ENCODE measurements around the gene SERPINA5.

Gene SERPINA5

DNA sequence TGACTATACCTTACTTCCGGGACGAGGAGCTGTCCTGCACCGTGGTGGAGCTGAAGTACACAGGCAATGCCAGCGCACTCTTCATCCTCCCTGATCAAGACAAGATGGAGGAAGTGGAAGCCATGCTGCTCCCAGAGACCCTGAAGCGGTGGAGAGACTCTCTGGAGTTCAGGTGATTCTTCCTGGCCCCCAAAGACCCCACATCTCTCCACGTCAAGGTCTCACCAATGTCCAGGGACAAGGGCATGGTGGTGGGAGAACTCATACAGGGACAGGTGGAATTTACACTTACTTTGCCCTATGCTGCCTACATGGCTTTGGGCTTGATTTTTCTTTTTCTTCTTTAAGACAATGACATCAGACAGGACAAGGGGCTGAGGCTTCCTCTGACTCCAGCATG lies 38.1 kb downstream of the SERPINA5 start:
- H3K4me3 ChIP-seq (ENCODE audit: low read length): no peak overlapping the region
- H3K4me1 ChIP-seq (ENCODE audit: insufficient read depth, low read length): no peaks in the 10 kb centered on the region
- H3K27ac ChIP-seq (ENCODE audit: low read depth, low read length): no peak overlapping the region
- H3K36me3 ChIP-seq (ENCODE audit: insufficient read depth, low read length): no peaks in the 10 kb centered on the region
- H3K27me3 ChIP-seq (ENCODE audit: insufficient read depth, low read length): no peaks in the 10 kb centered on the region
- no peak overlapping the region for H3K9ac ChIP-seq (ENCODE audit: low read depth, low read length)
- H3K9me3 ChIP-seq (ENCODE audit: insufficient read depth, low read depth, low read length): peaks cover 34% of the 10 kb centered on the region
- 92% methylated on average over 6 of the region's 6 CpGs for WGBS

- no peak overlapping the region for H3K9ac ChIP-seq (ENCODE audit: low read depth, low read length)
- H3K4me3 ChIP-seq (ENCODE audit: low read length): no peak overlapping the region
- H3K27ac ChIP-seq (ENCODE audit: low read depth, low read length): no peak overlapping the region
- H3K27me3 ChIP-seq (ENCODE audit: insufficient read depth, low read length): no peaks in the 10 kb centered on the region
- peaks cover 34% of the 10 kb centered on the region for H3K9me3 ChIP-seq (ENCODE audit: insufficient read depth, low read depth, low read length)
- no peaks in the 10 kb centered on the region for H3K36me3 ChIP-seq (ENCODE audit: insufficient read depth, low read length)
- no peaks in the 10 kb centered on the region for H3K4me1 ChIP-seq (ENCODE audit: insufficient read depth, low read length)
- 82% methylated on average over 5 of the region's 6 CpGs for WGBS
These were observed 39.4 kb downstream of the SERPINA5 start for GRCh38 chr14:94620597-94620996.

DNA sequence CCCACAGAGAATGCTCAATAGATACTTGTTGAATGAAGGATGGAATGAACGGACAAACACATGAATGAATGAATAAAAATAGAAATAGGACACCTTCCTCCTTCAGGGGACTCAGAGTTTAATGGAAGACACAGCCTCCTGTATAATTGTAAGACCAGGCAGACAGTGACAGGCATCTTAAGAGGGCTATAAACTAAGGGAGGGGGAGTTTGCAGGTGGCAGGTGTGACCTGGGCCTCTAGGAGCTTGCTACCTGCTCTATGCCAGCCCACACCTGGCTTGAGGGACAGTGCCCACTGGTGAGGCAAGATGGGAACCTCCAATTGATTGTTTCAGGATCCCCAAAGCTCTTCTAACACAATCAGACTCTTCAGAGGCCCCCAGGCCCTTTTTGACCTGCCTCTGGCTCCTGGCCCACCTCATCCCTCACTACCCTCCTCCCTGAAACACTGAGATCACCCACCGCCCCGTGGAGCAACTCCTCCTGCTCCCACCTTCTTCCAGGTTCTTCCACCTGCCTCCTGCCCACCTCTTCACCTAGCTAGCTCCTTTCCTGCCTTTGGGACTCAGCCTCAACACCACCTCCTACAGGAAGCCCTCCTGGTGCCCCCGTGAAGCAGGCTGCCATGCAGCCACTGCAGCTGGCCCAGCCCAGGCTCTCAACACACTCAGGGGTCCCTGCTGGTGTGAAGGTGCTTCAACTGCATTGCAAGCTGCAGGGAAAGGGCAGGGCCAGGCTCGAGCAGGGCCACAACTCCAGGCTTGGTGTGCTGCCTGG lies 40.3 kb downstream of the SERPINA5 start:
- Histone ChIP-seq H3K9ac (ENCODE audit: low read depth, low read length) (no peak overlapping the region), H3K36me3 (ENCODE audit: insufficient read depth, low read length) (no peaks in the 10 kb centered on the region), H3K27ac (ENCODE audit: low read depth, low read length) (no peak overlapping the region), H3K4me1 (ENCODE audit: insufficient read depth, low read length) (no peaks in the 10 kb centered on the region), H3K27me3 (ENCODE audit: insufficient read depth, low read length) (no peaks in the 10 kb centered on the region), H3K4me3 (ENCODE audit: low read length) (no peak overlapping the region), H3K9me3 (ENCODE audit: insufficient read depth, low read depth, low read length) (peaks cover 34% of the 10 kb centered on the region)
- WGBS: 88% methylated on average over 5 of the region's 5 CpGs

DNA sequence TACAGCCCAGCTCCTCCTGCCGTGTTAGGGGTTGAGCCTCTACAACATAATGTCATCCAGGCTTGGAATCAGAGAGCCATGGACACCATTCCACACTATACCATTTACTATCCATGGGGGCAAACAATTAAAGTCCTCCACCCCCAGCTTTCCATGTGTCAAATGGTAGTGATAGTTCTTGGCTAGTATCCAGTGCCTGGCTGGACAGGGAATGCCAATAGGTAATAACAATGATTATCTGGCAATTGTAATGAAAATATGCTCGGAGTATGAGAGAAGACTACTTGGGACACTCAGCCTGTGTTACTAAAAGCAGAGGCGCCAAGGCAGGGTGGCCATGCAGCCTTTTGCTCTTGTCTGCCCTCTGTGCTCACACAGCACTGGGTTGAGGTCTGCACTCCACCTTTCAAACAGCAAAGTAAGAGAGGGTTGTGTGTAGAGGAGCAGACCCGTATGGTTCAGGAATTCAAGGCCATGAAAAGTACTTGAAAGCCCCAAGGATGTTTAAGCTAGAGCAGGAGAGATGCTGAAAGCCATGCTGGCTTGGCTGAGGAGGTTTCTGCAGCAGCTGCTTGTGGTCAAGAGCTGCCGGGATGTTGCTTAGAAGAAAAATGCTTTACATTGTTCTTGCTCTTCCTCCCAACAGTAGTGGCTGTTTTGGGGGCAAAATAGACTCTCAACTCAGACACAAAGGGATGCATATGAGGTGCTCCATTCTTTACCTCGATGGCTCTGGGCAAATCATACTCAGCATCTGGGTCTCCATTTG lies 41.6 kb downstream of the SERPINA5 start:
- Histone ChIP-seq H3K27ac (ENCODE audit: low read depth, low read length) (no peak overlapping the region), H3K36me3 (ENCODE audit: insufficient read depth, low read length) (no peaks in the 10 kb centered on the region), H3K27me3 (ENCODE audit: insufficient read depth, low read length) (no peaks in the 10 kb centered on the region), H3K9me3 (ENCODE audit: insufficient read depth, low read depth, low read length) (peaks cover 22% of the 10 kb centered on the region), H3K4me1 (ENCODE audit: insufficient read depth, low read length) (no peaks in the 10 kb centered on the region), H3K9ac (ENCODE audit: low read depth, low read length) (no peak overlapping the region), H3K4me3 (ENCODE audit: low read length) (no peak overlapping the region)
- WGBS: 86% methylated on average over 6 of the region's 6 CpGs

DNA sequence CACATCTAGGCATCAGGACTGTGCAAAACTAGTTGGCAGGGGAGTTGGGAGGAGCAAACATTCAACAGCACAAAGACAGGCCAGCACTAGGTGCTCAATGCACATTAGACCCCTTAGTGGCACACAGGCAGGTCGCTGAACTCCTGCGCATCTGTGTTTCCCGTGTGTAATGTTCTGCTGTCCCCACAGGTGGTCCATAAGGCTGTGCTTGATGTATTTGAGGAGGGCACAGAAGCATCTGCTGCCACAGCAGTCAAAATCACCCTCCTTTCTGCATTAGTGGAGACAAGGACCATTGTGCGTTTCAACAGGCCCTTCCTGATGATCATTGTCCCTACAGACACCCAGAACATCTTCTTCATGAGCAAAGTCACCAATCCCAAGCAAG lies 42.2 kb downstream of the SERPINA5 start:
- H3K4me1 ChIP-seq (ENCODE audit: insufficient read depth, low read length): no peaks in the 10 kb centered on the region
- no peak overlapping the region for H3K27ac ChIP-seq (ENCODE audit: low read depth, low read length)
- H3K36me3 ChIP-seq (ENCODE audit: insufficient read depth, low read length): no peaks in the 10 kb centered on the region
- WGBS: 93% methylated on average over 4 of the region's 4 CpGs
- no peak overlapping the region for H3K4me3 ChIP-seq (ENCODE audit: low read length)
- H3K9me3 ChIP-seq (ENCODE audit: insufficient read depth, low read depth, low read length): peaks cover 16% of the 10 kb centered on the region
- H3K9ac ChIP-seq (ENCODE audit: low read depth, low read length): no peak overlapping the region
- H3K27me3 ChIP-seq (ENCODE audit: insufficient read depth, low read length): no peaks in the 10 kb centered on the region

GRCh38 chr14:94623856-94624499 lies 42.8 kb downstream of the SERPINA5 start:
- no peak overlapping the region for H3K27ac ChIP-seq (ENCODE audit: low read depth, low read length)
- no peak overlapping the region for H3K9ac ChIP-seq (ENCODE audit: low read depth, low read length)
- no peaks in the 10 kb centered on the region for H3K4me1 ChIP-seq (ENCODE audit: insufficient read depth, low read length)
- H3K4me3 ChIP-seq (ENCODE audit: low read length): no peak overlapping the region
- H3K9me3 ChIP-seq (ENCODE audit: insufficient read depth, low read depth, low read length): peaks cover 11% of the 10 kb centered on the region; the same call in 1 of the 2 replicates
- no peaks in the 10 kb centered on the region for H3K36me3 ChIP-seq (ENCODE audit: insufficient read depth, low read length)
- WGBS: 97% methylated on average over 7 of the region's 7 CpGs
- H3K27me3 ChIP-seq (ENCODE audit: insufficient read depth, low read length): no peaks in the 10 kb centered on the region

DNA sequence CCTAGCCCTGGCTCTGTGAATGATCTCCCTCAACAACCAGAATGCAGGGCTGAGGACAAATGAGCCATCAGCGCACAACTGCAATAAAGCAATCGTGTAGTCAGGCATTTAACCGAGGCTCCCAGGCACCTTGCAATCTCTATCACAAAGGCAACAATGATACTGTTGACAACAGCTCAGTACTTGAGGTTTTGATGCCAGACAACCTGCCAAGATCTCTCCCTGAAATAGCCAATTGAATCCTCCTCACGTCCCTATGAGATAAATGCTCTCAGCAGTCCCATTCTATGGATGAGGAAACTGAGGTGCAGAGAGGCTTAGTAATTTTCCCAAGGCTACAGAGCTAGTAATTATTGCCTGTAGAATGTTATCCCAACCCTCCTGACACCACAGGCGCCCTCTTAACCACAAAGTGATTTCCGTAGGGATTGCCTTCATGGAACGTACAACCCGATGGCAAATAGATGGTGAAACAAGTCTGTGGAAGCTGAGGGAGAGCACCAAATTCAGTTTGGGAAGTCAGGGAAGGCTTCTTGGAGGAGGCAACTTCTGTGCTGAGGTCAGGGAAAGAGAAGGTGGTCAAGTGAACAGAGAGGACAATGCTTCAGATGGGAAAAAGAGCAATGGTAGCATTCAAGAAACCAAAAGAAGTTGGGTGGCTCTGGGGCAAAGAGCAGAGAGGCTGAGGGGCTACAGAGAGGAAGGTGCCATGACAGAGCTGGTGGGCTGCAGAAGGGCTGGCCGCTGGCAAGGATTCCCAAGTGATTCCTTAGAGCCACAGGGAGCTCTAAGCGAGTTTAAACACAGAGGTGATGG lies 43.5 kb downstream of the SERPINA5 start:
- H3K4me1 ChIP-seq (ENCODE audit: insufficient read depth, low read length): no peaks in the 10 kb centered on the region
- H3K36me3 ChIP-seq (ENCODE audit: insufficient read depth, low read length): no peaks in the 10 kb centered on the region
- peaks cover 4% of the 10 kb centered on the region; the same call in 1 of the 2 replicates for H3K9me3 ChIP-seq (ENCODE audit: insufficient read depth, low read depth, low read length)
- WGBS: 93% methylated on average over 10 of the region's 10 CpGs
- no peaks in the 10 kb centered on the region for H3K27me3 ChIP-seq (ENCODE audit: insufficient read depth, low read length)
- H3K4me3 ChIP-seq (ENCODE audit: low read length): no peak overlapping the region
- H3K27ac ChIP-seq (ENCODE audit: low read depth, low read length): no peak overlapping the region
- H3K9ac ChIP-seq (ENCODE audit: low read depth, low read length): no peak overlapping the region

- no peaks in the 10 kb centered on the region for H3K36me3 ChIP-seq (ENCODE audit: insufficient read depth, low read length)
- no peak overlapping the region for H3K4me3 ChIP-seq (ENCODE audit: low read length)
- WGBS: 93% methylated on average over 2 of the region's 2 CpGs
- H3K9ac ChIP-seq (ENCODE audit: low read depth, low read length): no peak overlapping the region
- no peaks in the 10 kb centered on the region for H3K27me3 ChIP-seq (ENCODE audit: insufficient read depth, low read length)
- H3K27ac ChIP-seq (ENCODE audit: low read depth, low read length): no peak overlapping the region
- H3K4me1 ChIP-seq (ENCODE audit: insufficient read depth, low read length): no peaks in the 10 kb centered on the region
- 0 out of 2 replicates have a peak, but pooled peaks cover 2% of the 10 kb centered on the region for H3K9me3 ChIP-seq (ENCODE audit: insufficient read depth, low read depth, low read length)
These were observed 44.1 kb downstream of the SERPINA5 start for GRCh38 chr14:94625353-94625635.

DNA sequence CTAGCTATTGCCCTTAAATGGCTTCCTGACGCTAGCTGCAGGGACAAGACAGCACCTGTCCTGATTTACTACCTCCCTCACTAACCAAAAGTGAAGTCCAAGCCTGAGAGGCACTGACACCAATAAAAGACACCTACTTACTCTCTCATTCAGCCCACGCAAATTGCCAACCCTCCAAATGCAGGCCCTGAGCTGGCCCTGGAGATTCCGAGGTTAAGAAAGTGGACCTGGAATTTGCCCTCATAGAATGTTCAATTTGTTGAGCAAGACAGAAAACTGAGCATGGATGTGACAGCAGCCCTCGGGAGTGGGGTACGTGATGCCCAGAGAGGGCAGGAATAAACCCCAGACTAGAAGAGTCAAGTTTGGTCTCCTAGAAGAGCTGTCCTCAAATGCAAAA lies 47.4 kb downstream of the SERPINA5 start:
- Histone ChIP-seq H3K4me1 (ENCODE audit: insufficient read depth, low read length) (no peaks in the 10 kb centered on the region), H3K27ac (ENCODE audit: low read depth, low read length) (no peak overlapping the region), H3K27me3 (ENCODE audit: insufficient read depth, low read length) (no peaks in the 10 kb centered on the region), H3K9me3 (ENCODE audit: insufficient read depth, low read depth, low read length) (no peaks in the 10 kb centered on the region), H3K9ac (ENCODE audit: low read depth, low read length) (no peak overlapping the region), H3K36me3 (ENCODE audit: insufficient read depth, low read length) (no peaks in the 10 kb centered on the region), H3K4me3 (ENCODE audit: low read length) (no peak overlapping the region)
- WGBS: 91% methylated on average over 5 of the region's 5 CpGs

- no peak overlapping the region for H3K27ac ChIP-seq (ENCODE audit: low read depth, low read length)
- H3K9me3 ChIP-seq (ENCODE audit: insufficient read depth, low read depth, low read length): no peaks in the 10 kb centered on the region
- H3K27me3 ChIP-seq (ENCODE audit: insufficient read depth, low read length): no peaks in the 10 kb centered on the region
- no peaks in the 10 kb centered on the region for H3K36me3 ChIP-seq (ENCODE audit: insufficient read depth, low read length)
- no peak overlapping the region for H3K4me3 ChIP-seq (ENCODE audit: low read length)
- WGBS: 88% methylated on average over 4 of the region's 4 CpGs
- H3K9ac ChIP-seq (ENCODE audit: low read depth, low read length): no peak overlapping the region
- no peaks in the 10 kb centered on the region for H3K4me1 ChIP-seq (ENCODE audit: insufficient read depth, low read length)
These were observed 49.2 kb downstream of the SERPINA5 start for GRCh38 chr14:94630396-94630795.

DNA sequence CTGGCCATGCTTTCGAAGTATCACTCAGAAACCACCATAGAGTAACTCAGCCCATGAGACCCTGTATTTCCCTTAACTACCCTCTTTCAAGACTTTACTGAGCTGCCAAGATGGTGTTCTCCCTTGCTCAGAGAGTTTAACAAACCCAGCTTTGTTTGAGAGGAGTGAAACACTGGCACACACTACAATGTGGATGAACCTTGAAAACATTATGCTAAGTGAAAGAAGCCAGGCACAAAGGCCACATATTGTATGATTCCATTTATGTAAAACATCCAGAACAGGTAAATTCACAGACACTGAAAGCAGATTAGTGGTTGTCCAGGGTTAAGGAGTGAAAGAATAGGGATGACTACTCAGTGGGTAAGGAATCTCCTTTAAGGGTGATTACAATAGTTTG lies 49.8 kb downstream of the SERPINA5 start:
- no peak overlapping the region for H3K27ac ChIP-seq (ENCODE audit: low read depth, low read length)
- no peaks in the 10 kb centered on the region for H3K9me3 ChIP-seq (ENCODE audit: insufficient read depth, low read depth, low read length)
- no peaks in the 10 kb centered on the region for H3K4me1 ChIP-seq (ENCODE audit: insufficient read depth, low read length)
- no peak overlapping the region for H3K9ac ChIP-seq (ENCODE audit: low read depth, low read length)
- no peaks in the 10 kb centered on the region for H3K27me3 ChIP-seq (ENCODE audit: insufficient read depth, low read length)
- WGBS: 96% methylated on average over 1 of the region's 1 CpG
- no peak overlapping the region for H3K4me3 ChIP-seq (ENCODE audit: low read length)
- H3K36me3 ChIP-seq (ENCODE audit: insufficient read depth, low read length): no peaks in the 10 kb centered on the region
